IMR-90 (cell line): ENCODE results near the gene SINHCAF. TPM values are rescaled to one million over a fixed set of nuclear protein-coding genes. Genes with fewer than 3 reads are reported as not detected.

Experiments used
- ATAC-seq: fragments of 200-7000 bp; cut with Tn5 transposase; 2 replicates; pipeline ENCODE4 v1.9.1; 2020; ENCODE audit warnings: low read depth, mild to moderate bottlenecking, moderate library complexity
- BruUV-seq: library from RNA; stranded (reverse); fragments of 400-500 nt; replicated peaks from 2 replicates; lab custom pipeline; 2021; lab: Mats Ljungman, UMichigan
- CTCF ChIA-PET: fragments of 300-600 bp; formaldehyde crosslinking; extraction: SDS; loops from one replicate; lab custom pipeline; 2021; ENCODE audit warnings: antibody characterized with exemption; lab: Yijun Ruan, JAX
- POLR2A ChIA-PET: fragments of 300-600 bp; sonication (Branson Sonifier 250); formaldehyde crosslinking; loops from one replicate; lab custom pipeline; 2022; ENCODE audit warnings: antibody characterized with exemption; ENCODE audit not compliant: unreplicated experiment; lab: Charles Lee
- DNase-seq: peaks from one replicate; pipeline ENCODE4 v3.0.0; 2013
- H2AFZ ChIP-seq: replicated peaks from 2 replicates; pipeline ENCODE3; 2013; ENCODE audit warnings: low read length, mild to moderate bottlenecking; ENCODE audit not compliant: poor library complexity
- H2AK5ac ChIP-seq: 2 replicates; pipeline ENCODE4 v1.6.1; 2013; ENCODE audit warnings: low read depth, low read length, inconsistent platforms
- H2AK9ac ChIP-seq: replicated peaks from 2 replicates; pipeline ENCODE3; 2013; ENCODE audit warnings: mild to moderate bottlenecking, low read depth, low read length, moderate library complexity; ENCODE audit not compliant: poor library complexity
- H2BK120ac ChIP-seq: 2 replicates; pipeline ENCODE4 v1.6.1; 2013; ENCODE audit warnings: low read depth, low read length, inconsistent platforms
- H2BK15ac ChIP-seq: 3 replicates; pipeline ENCODE4 v1.6.1; 2013; ENCODE audit warnings: low read depth, low read length, inconsistent platforms
- H2BK20ac ChIP-seq: 2 replicates; pipeline ENCODE4 v1.6.1; 2013; ENCODE audit warnings: low read depth, mild to moderate bottlenecking, inconsistent platforms, low read length, moderate library complexity
- H2BK5ac ChIP-seq: 2 replicates; pipeline ENCODE4 v1.6.1; 2013; ENCODE audit warnings: mild to moderate bottlenecking, low read depth, low read length, inconsistent platforms; ENCODE audit not compliant: poor library complexity, severe bottlenecking
- H3K14ac ChIP-seq: replicated peaks from 2 replicates; pipeline ENCODE4 v1.6.1; 2013; ENCODE audit warnings: low read depth, low read length, inconsistent platforms
- H3K18ac ChIP-seq: 2 replicates; pipeline ENCODE4 v1.6.1; 2013; ENCODE audit warnings: low read depth, low read length, control low read depth
- H3K23ac ChIP-seq: 2 replicates; pipeline ENCODE4 v1.6.1; 2013; ENCODE audit warnings: low read depth, low read length, inconsistent platforms
- H3K27ac ChIP-seq: 2 replicates; pipeline ENCODE4 v1.5.1; 2013; ENCODE audit warnings: mild to moderate bottlenecking, control low read depth, low read length; ENCODE audit not compliant: insufficient read depth
- H3K27me3 ChIP-seq: 2 replicates; pipeline ENCODE4 v1.6.1; 2013; ENCODE audit warnings: low read length; ENCODE audit not compliant: control insufficient read depth, insufficient read depth
- H3K36me3 ChIP-seq: 2 replicates; pipeline ENCODE4 v1.6.1; 2013; ENCODE audit warnings: low read length, mixed read lengths; ENCODE audit not compliant: control insufficient read depth, insufficient read depth
- H3K4ac ChIP-seq: 2 replicates; pipeline ENCODE4 v1.6.1; 2013; ENCODE audit warnings: low read depth, low read length, inconsistent platforms
- H3K4me1 ChIP-seq: 2 replicates; pipeline ENCODE4 v1.6.1; 2013; ENCODE audit warnings: low read length, mixed read lengths; ENCODE audit not compliant: control insufficient read depth, insufficient read depth
- H3K4me2 ChIP-seq: 2 replicates; pipeline ENCODE4 v1.6.1; 2013; ENCODE audit warnings: low read depth, mild to moderate bottlenecking, control low read depth, low read length, moderate library complexity
- H3K4me3 ChIP-seq: 2 replicates; pipeline ENCODE4 v1.5.1; 2013; ENCODE audit warnings: low read depth, mild to moderate bottlenecking, control low read depth, low read length, moderate library complexity; ENCODE audit not compliant: insufficient read depth
- H3K56ac ChIP-seq: 2 replicates; pipeline ENCODE4 v1.6.1; 2013; ENCODE audit warnings: low read length, inconsistent platforms; ENCODE audit not compliant: insufficient read depth; ENCODE audit errors: extremely low read depth
- H3K79me1 ChIP-seq, 2 experiments: 2 replicates each; pipeline ENCODE4 v1.6.1; 2013; ENCODE audit warnings: low read length in 2 of 2, inconsistent platforms in 1 of 2, low read depth in 1 of 2
- H3K9ac ChIP-seq: 2 replicates; pipeline ENCODE4 v1.6.1; 2013; ENCODE audit warnings: low read depth, low read length, control low read depth
- H3K9me1 ChIP-seq: 2 replicates; pipeline ENCODE4 v1.6.1; 2013; ENCODE audit warnings: low read length, inconsistent platforms; ENCODE audit not compliant: insufficient read depth
- H3K9me3 ChIP-seq: 2 replicates; pipeline ENCODE4 v1.6.1; 2013; ENCODE audit warnings: low read length; ENCODE audit not compliant: control insufficient read depth, insufficient read depth
- H4K20me1 ChIP-seq: 2 replicates; pipeline ENCODE4 v1.6.1; 2013; ENCODE audit warnings: low read length, inconsistent platforms; ENCODE audit not compliant: insufficient read depth
- H4K5ac ChIP-seq: 2 replicates; pipeline ENCODE4 v1.6.1; 2013; ENCODE audit warnings: mild to moderate bottlenecking, low read depth, low read length, control low read depth
- H4K8ac ChIP-seq, 2 experiments: 2 replicates each; pipeline ENCODE4 v1.6.1; 2013; ENCODE audit warnings: low read depth in 2 of 2, low read length in 2 of 2, control low read depth in 1 of 2, inconsistent platforms in 1 of 2
- H4K91ac ChIP-seq: 2 replicates; pipeline ENCODE4 v1.6.1; 2013; ENCODE audit warnings: low read depth, low read length, inconsistent platforms; ENCODE audit not compliant: insufficient read depth
- BHLHE40 ChIP-seq: fragments of 150-350 bp; IDR thresholded peaks from 2 replicates; pipeline ENCODE4 v1.6.1; 2016; ENCODE audit warnings: mild to moderate bottlenecking, low read depth, low read length
- CEBPB ChIP-seq: IDR thresholded peaks from 2 replicates; pipeline ENCODE4 v1.6.1; 2012; ENCODE audit warnings: low read depth, low read length, improper control_type of control experiment
- CHD1 ChIP-seq: IDR thresholded peaks from 2 replicates; pipeline ENCODE4 v1.6.1; 2012; ENCODE audit warnings: low read depth, low read length, improper control_type of control experiment
- CTCF ChIP-seq: conservative IDR thresholded peaks from 2 replicates; pipeline ENCODE4 v1.5.1; 2012; ENCODE audit warnings: mild to moderate bottlenecking, low read depth, low read length, improper control_type of control experiment
- ELK1 ChIP-seq: fragments of 150-350 bp; IDR thresholded peaks from 2 replicates; pipeline ENCODE4 v1.6.1; 2016; ENCODE audit warnings: low read depth, mild to moderate bottlenecking, low read length, moderate library complexity, borderline replicate concordance
- FOS ChIP-seq: fragments of 150-350 bp; IDR thresholded peaks from 2 replicates; pipeline ENCODE4 v1.6.1; 2016; ENCODE audit warnings: low read depth, low read length
- MAFK ChIP-seq: IDR thresholded peaks from 2 replicates; pipeline ENCODE4 v1.6.1; 2012; ENCODE audit warnings: low read depth, low read length, improper control_type of control experiment
- NFE2L2 ChIP-seq: fragments of 150-350 bp; IDR thresholded peaks from 2 replicates; pipeline ENCODE4 v1.6.1; 2016; ENCODE audit warnings: low read depth, mild to moderate bottlenecking, low read length
- POLR2A ChIP-seq: IDR thresholded peaks from 2 replicates; pipeline ENCODE4 v1.6.1; 2012; ENCODE audit warnings: mild to moderate bottlenecking, low read depth, low read length
- RAD21 ChIP-seq: IDR thresholded peaks from 2 replicates; pipeline ENCODE4 v1.6.1; 2012; ENCODE audit warnings: low read length, improper control_type of control experiment
- RCOR1 ChIP-seq: IDR thresholded peaks from 2 replicates; pipeline ENCODE4 v1.6.1; 2012; ENCODE audit warnings: mild to moderate bottlenecking, low read length, improper control_type of control experiment; ENCODE audit not compliant: insufficient replicate concordance
- RFX5 ChIP-seq: IDR thresholded peaks from 2 replicates; pipeline ENCODE4 v1.8.0; 2012; ENCODE audit warnings: low read depth, mild to moderate bottlenecking, low read length, moderate library complexity
- USF2 ChIP-seq: fragments of 150-350 bp; IDR thresholded peaks from 2 replicates; pipeline ENCODE4 v1.6.1; 2017; ENCODE audit warnings: mild to moderate bottlenecking, antibody characterized with exemption, low read length, low read depth
- WGBS, 2 experiments: methylation state at CpG; one replicate each; pipeline versions ENCODE4 v1.1.5 to v1.1.7; 2013; ENCODE audit warnings: missing lambda C conversion rate in 2 of 2; ENCODE audit not compliant: insufficient read length in 1 of 2; ENCODE audit errors: extremely low coverage in 2 of 2; 5-methylcytosine and 5-hydroxymethylcytosine counted together
- dilution Hi-C: fragments of 300-500 bp; cut with HindIII; formaldehyde crosslinking; loops from one replicate; pipeline ENCODE4 v1.14.3; 2018; ENCODE audit warnings: low sequenced_read_pairs; ENCODE audit not compliant: unreplicated experiment
- in situ Hi-C: fragments of 300-500 bp; cut with MboI; formaldehyde crosslinking; loops from 3 replicates; pipeline ENCODE4 v1.14.3; 2019; ENCODE audit warnings: low sequenced_read_pairs, inconsistent platforms, mixed read lengths
- intact Hi-C: fragments of 100-400 bp; cut with micrococcal nuclease; formaldehyde crosslinking; loops from 2 replicates; pipeline ENCODE4 v1.10.0; 2022
- polyA plus RNA-seq, 3 experiments: library from polyadenylated mRNA; depleted of rRNA; stranded (reverse); fragments of >200 nt; gene quantifications; 2 replicates each; pipeline ENCODE4 v1.2.3, GENCODE V29; 2012; ENCODE audit warnings: low replicate concordance in 1 of 3
- total RNA-seq: library from RNA; depleted of rRNA; stranded (reverse); fragments of >200 nt; gene quantifications from 2 replicates; pipeline ENCODE4 v1.2.3, GENCODE V29; 2012

SINHCAF gene
- total and polyA plus RNA-seq, 2 of the 4 experiments (the other 2 are of a cell fraction), result 21.6 to 30.8 TPM

GRCh38 chr12:31250179-31250578 is 75.8 kb downstream of the SINHCAF start:
- intact Hi-C loops (loop anchor here (2.0 kb wide), 2 partner anchors 153 to 387 kb away; no protein-coding TSS in a partner anchor), in situ Hi-C loops (no loop called here), dilution Hi-C loops (no loop called here)
- no peak for DNase-seq
- no TSS peak for BruUV-seq
- POLR2A ChIA-PET, result no interaction called here
- H3K56ac ChIP-seq, result no peak overlapping the region
- H4K8ac ChIP-seq, result no peak overlapping the region
- H2AFZ ChIP-seq, result no peak overlapping the region
- TF ChIP-seq BHLHE40 (no peak), CTCF (no peak), RFX5 (no peak), RAD21 (no peak), NFE2L2 (no peak), CEBPB (no peak), ELK1 (no peak), USF2 (no peak), POLR2A (no peak), MAFK (no peak), FOS (no peak), CHD1 (no peak), RCOR1 (no peak)
- H4K5ac ChIP-seq, result no peak overlapping the region
- no peaks in the 10 kb centered on the region for H3K9me1 ChIP-seq
- H3K4me3 ChIP-seq, result no peak overlapping the region
- H3K27me3 ChIP-seq, result peaks cover 22% of the 10 kb centered on the region
- H3K4me1 ChIP-seq, result no peaks in the 10 kb centered on the region
- H3K79me1 ChIP-seq, result no peaks in the 10 kb centered on the region
- H2BK20ac ChIP-seq, result no peak overlapping the region
- no peak overlapping the region for H3K4me2 ChIP-seq
- no peak overlapping the region for H4K91ac ChIP-seq
- WGBS, 2 experiments, result 43% methylated on average over 1 of the region's 6 CpGs; no CpG with 5 or more reads in 1 of the 2 experiments
- no peak overlapping the region for H3K14ac ChIP-seq
- H3K27ac ChIP-seq, result no peak overlapping the region
- H3K4ac ChIP-seq, result no peak overlapping the region
- no peak overlapping the region for H2BK5ac ChIP-seq
- no peaks in the 10 kb centered on the region for H3K9me3 ChIP-seq
- H4K20me1 ChIP-seq, result no peaks in the 10 kb centered on the region
- H2AK9ac ChIP-seq, result no peak overlapping the region
- no peak overlapping the region for H3K23ac ChIP-seq
- no peak overlapping the region for H3K9ac ChIP-seq
- H3K18ac ChIP-seq, result no peak overlapping the region
- no peak overlapping the region for H2AK5ac ChIP-seq
- H2BK15ac ChIP-seq, result no peak overlapping the region
- CTCF ChIA-PET, result interaction anchor here (1.1 kb wide), 1 partner anchor 22 kb away, joined by 3 read pairs; no protein-coding TSS in a partner anchor
- no peaks in the 10 kb centered on the region for H3K36me3 ChIP-seq
- H2BK120ac ChIP-seq, result no peak overlapping the region
- no peak for ATAC-seq
